ENCODE results near the gene INTS15. TPM values are rescaled to one million over a fixed set of nuclear protein-coding genes. Genes with fewer than 3 reads are reported as not detected.

INTS15 gene
- total RNA-seq, 1 experiment from 2014 or later: 46.8 TPM

DNA sequence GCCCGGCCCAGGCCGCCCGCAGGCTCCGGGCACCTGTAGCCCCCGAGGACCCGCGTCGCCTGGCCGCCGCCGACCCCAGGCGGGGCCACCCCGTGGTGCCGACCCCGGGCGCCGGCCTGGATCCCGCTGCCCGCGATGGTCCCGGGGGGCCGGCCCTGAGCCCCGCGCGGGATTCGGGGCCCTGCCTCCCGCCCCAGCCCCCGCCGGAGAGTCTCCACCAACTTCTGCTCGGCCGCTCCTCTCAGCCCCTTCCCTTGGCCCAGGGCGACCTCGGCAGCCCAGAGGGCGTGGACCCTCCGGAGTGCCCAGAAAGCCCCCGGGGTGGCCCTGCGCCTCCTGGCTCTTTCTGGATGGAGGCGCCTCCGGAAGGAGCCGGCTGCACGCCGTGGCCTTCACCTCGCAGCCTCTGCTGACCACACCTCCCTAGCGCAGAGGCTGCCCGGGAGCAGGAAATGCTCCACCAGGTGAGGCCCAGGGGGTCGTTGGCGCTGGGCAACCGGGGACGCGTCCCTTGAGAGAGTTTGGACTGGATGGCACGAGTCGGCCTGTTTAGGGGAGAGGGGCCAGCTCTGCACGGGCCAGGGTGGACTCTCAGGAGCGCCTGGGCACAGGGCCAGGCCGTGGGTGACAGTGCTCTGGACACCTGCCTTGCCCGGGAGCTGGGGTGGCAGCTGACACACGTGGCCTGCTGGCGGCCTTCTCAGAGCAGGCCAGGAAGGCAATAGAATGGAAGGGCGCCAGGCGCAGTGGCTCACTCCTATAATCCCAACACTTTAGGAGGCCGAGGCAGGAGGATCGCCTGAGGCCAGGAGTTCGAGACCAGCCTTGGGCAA lies 26.1 kb downstream of the INTS15 start:
- Histone ChIP-seq H3K27ac (ENCODE audit: low read length) (no peak overlapping the region), H3K36me3 (ENCODE audit: control insufficient read depth, insufficient read depth, low read length) (no peaks in the 10 kb centered on the region), H3K9me3 (ENCODE audit: control insufficient read depth, insufficient read depth, low read depth, low read length) (no peaks in the 10 kb centered on the region), H3K27me3 (ENCODE audit: control insufficient read depth, insufficient read depth, low read length) (peaks cover 3% of the 10 kb centered on the region; the same call in 1 of the 2 replicates), H3K4me1 (ENCODE audit: control insufficient read depth, insufficient read depth, low read length) (no peaks in the 10 kb centered on the region; the same call in 1 of the 2 replicates), H3K4me3 (ENCODE audit: low read depth in 2 of 2, low read length in 2 of 2) (peak overlapping the region; percentile 40 to 46)
- TF ChIP-seq POLR2AphosphoS5 (IDR thresholded peaks at IDR 0.05; ENCODE audit: low read depth, low read length) (no peak), TCF7L2 (IDR thresholded peaks at IDR 0.05; ENCODE audit: low read depth, low read length) (no peak), REST (IDR thresholded peaks at IDR 0.05; ENCODE audit: insufficient read depth in 1 of 2, low read depth in 2 of 2, low read length in 1 of 2) (no peak), SIN3A (IDR thresholded peaks at IDR 0.05; ENCODE audit: borderline replicate concordance, insufficient read depth, low read depth, low read length) (no peak)
- TF ChIP-seq, protein P1, sequence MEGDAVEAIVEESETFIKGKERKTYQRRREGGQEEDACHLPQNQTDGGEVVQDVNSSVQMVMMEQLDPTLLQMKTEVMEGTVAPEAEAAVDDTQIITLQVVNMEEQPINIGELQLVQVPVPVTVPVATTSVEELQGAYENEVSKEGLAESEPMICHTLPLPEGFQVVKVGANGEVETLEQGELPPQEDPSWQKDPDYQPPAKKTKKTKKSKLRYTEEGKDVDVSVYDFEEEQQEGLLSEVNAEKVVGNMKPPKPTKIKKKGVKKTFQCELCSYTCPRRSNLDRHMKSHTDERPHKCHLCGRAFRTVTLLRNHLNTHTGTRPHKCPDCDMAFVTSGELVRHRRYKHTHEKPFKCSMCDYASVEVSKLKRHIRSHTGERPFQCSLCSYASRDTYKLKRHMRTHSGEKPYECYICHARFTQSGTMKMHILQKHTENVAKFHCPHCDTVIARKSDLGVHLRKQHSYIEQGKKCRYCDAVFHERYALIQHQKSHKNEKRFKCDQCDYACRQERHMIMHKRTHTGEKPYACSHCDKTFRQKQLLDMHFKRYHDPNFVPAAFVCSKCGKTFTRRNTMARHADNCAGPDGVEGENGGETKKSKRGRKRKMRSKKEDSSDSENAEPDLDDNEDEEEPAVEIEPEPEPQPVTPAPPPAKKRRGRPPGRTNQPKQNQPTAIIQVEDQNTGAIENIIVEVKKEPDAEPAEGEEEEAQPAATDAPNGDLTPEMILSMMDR (IDR thresholded peaks at IDR 0.05): no peak
- intact Hi-C loops (cut with micrococcal nuclease; ENCODE audit: unreplicated experiment): no loop called here
- ChIA-PET CTCF (interaction anchor here (0.6 kb wide), 1 partner anchor 57 kb away, joined by 6 read pairs; no protein-coding TSS in a partner anchor), POLR2A (no interaction called here)
- in situ Hi-C loops (cut with HindIII; ENCODE audit: low pct_unique_long_range_greater_than_20kb, low sequenced_read_pairs): no loop called here
- no TSS peak for BruUV-seq (replicated peaks)
- DNase-seq (ENCODE audit: low read depth, low spot score) (no peak), ATAC-seq (peak; percentile 52)

- peaks cover 3% of the 10 kb centered on the region; the same call in 1 of the 2 replicates for H3K27me3 ChIP-seq (ENCODE audit: control insufficient read depth, insufficient read depth, low read length)
- POLR2A ChIA-PET: no interaction called here
- no peak for DNase-seq (ENCODE audit: low read depth, low spot score)
- no peaks in the 10 kb centered on the region for H3K9me3 ChIP-seq (ENCODE audit: control insufficient read depth, insufficient read depth, low read depth, low read length)
- H3K27ac ChIP-seq (ENCODE audit: low read length): no peak overlapping the region
- H3K4me1 ChIP-seq (ENCODE audit: control insufficient read depth, insufficient read depth, low read length): no peaks in the 10 kb centered on the region; the same call in 1 of the 2 replicates
- CTCF ChIA-PET: no interaction called here
- intact Hi-C loops (cut with micrococcal nuclease; ENCODE audit: unreplicated experiment): no loop called here
- BruUV-seq (replicated peaks): no TSS peak
- H3K36me3 ChIP-seq (ENCODE audit: control insufficient read depth, insufficient read depth, low read length): no peaks in the 10 kb centered on the region
- in situ Hi-C loops (cut with HindIII; ENCODE audit: low pct_unique_long_range_greater_than_20kb, low sequenced_read_pairs): no loop called here
- TF ChIP-seq, protein P1 (IDR thresholded peaks at IDR 0.05): no peak
- TF ChIP-seq POLR2AphosphoS5 (IDR thresholded peaks at IDR 0.05; ENCODE audit: low read depth, low read length) (no peak), REST (IDR thresholded peaks at IDR 0.05; ENCODE audit: insufficient read depth in 1 of 2, low read depth in 2 of 2, low read length in 1 of 2) (no peak), TCF7L2 (IDR thresholded peaks at IDR 0.05; ENCODE audit: low read depth, low read length) (no peak), SIN3A (IDR thresholded peaks at IDR 0.05; ENCODE audit: borderline replicate concordance, insufficient read depth, low read depth, low read length) (no peak)
- no peak overlapping the region for H3K4me3 ChIP-seq (ENCODE audit: low read depth in 2 of 2, low read length in 2 of 2)
- peak; percentile 23; the same call in 1 of the 2 replicates for ATAC-seq
Observed at GRCh38 chr7:6616854-6617643, 27.2 kb downstream of the INTS15 start.
